HG02642 (cell line): ENCODE data around the gene IMMP2L.

Experiments used
- ATAC-seq: cut with Tn5 transposase; IDR thresholded peaks from one replicate; pipeline ENCODE4 v1.9.1; 2021; ENCODE audit warnings: mild to moderate bottlenecking; ENCODE audit not compliant: unreplicated experiment, poor library complexity

IMMP2L gene

GRCh38 chr7:111025006-111025405 is 537.3 kb downstream of the IMMP2L start:
- ATAC-seq: no peak

- no peak for ATAC-seq
Measured at GRCh38 chr7:111018960-111019736, 543.1 kb downstream of the IMMP2L start.

- ATAC-seq: no peak
Measured at GRCh38 chr7:111018447-111018846, 543.8 kb downstream of the IMMP2L start.

- no peak for ATAC-seq
Measured at GRCh38 chr7:111014079-111014478, 548.2 kb downstream of the IMMP2L start.

- ATAC-seq: peak; percentile 97
Measured at GRCh38 chr7:111012799-111013675, 549.3 kb downstream of the IMMP2L start.

- ATAC-seq: no peak
Measured at GRCh38 chr7:111012149-111012548, 550.1 kb downstream of the IMMP2L start.

- ATAC-seq: no peak
Measured at GRCh38 chr7:111011520-111011919, 550.8 kb downstream of the IMMP2L start.

GRCh38 chr7:111010798-111011197 is 551.5 kb downstream of the IMMP2L start:
- ATAC-seq: no peak

- no peak for ATAC-seq
Measured at GRCh38 chr7:111009526-111010040, 552.7 kb downstream of the IMMP2L start.

- no peak for ATAC-seq
Measured at GRCh38 chr7:111006691-111007090, 555.6 kb downstream of the IMMP2L start.

GRCh38 chr7:111006040-111006439 is 556.3 kb downstream of the IMMP2L start:
- no peak for ATAC-seq

GRCh38 chr7:111005445-111005844 is 556.8 kb downstream of the IMMP2L start:
- ATAC-seq: no peak

- no peak for ATAC-seq
Measured at GRCh38 chr7:111004310-111004901, 557.9 kb downstream of the IMMP2L start.

GRCh38 chr7:111003883-111004282 is 558.4 kb downstream of the IMMP2L start:
- no peak for ATAC-seq

- no peak for ATAC-seq
Measured at GRCh38 chr7:110994028-110994967, 568.0 kb downstream of the IMMP2L start.

GRCh38 chr7:110988890-110989501 is 573.3 kb downstream of the IMMP2L start:
- ATAC-seq: no peak

GRCh38 chr7:110988348-110988747 is 573.9 kb downstream of the IMMP2L start:
- no peak for ATAC-seq

GRCh38 chr7:110987127-110987693 is 575.1 kb downstream of the IMMP2L start:
- no peak for ATAC-seq
